ENCODE measurements around the gene ITGAL.
A peak's percentile ranks its signal among the peaks of the same experiment; 100 is the strongest.

DNA sequence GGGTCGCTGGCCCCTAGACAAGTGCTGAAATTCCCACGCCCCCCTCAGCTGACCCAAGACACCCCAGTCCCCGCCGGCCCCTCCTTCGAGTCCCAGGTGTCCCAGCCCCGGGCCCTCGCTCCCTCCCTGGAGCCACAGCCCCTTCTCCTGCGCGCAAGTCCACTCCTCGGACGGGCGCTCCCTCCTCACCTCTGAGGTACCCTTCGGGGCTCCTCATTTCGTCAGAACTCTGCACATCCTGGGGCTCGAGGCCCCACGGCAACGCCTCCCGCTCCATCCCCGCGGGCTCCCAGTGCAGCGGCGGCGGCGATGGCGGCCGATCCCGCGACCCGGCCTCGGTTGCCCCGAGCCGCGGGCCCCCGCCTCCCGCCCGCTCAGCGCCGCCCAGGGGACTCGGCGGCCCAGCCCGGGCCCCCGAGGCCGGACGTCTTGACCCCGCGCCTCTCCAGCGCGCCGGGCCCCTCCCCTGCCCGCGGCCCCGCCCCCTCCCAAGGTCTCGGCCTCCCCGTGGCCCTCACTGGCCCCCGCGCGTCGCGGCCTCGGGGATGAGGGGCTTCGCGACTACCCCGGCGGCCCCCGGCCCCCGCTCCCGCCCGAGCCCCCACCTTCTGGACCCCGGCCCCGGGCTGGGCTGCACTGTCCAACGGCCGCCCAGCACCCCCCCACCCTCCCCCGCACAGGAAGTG is 53.7 kb downstream of the ITGAL start, which contains the start of gene ZNF768:
- TF ChIP-seq, protein P1, sequence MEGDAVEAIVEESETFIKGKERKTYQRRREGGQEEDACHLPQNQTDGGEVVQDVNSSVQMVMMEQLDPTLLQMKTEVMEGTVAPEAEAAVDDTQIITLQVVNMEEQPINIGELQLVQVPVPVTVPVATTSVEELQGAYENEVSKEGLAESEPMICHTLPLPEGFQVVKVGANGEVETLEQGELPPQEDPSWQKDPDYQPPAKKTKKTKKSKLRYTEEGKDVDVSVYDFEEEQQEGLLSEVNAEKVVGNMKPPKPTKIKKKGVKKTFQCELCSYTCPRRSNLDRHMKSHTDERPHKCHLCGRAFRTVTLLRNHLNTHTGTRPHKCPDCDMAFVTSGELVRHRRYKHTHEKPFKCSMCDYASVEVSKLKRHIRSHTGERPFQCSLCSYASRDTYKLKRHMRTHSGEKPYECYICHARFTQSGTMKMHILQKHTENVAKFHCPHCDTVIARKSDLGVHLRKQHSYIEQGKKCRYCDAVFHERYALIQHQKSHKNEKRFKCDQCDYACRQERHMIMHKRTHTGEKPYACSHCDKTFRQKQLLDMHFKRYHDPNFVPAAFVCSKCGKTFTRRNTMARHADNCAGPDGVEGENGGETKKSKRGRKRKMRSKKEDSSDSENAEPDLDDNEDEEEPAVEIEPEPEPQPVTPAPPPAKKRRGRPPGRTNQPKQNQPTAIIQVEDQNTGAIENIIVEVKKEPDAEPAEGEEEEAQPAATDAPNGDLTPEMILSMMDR (IDR thresholded peaks at IDR 0.05) = no peak
- TF ChIP-seq POLR2A (IDR thresholded peaks at IDR 0.05) = peak in 1 of 2 donors; percentile 30

Data from heart left ventricle (tissue), 13 donors.